ENCODE measurements around the gene SYT1.

Gene SYT1

DNA sequence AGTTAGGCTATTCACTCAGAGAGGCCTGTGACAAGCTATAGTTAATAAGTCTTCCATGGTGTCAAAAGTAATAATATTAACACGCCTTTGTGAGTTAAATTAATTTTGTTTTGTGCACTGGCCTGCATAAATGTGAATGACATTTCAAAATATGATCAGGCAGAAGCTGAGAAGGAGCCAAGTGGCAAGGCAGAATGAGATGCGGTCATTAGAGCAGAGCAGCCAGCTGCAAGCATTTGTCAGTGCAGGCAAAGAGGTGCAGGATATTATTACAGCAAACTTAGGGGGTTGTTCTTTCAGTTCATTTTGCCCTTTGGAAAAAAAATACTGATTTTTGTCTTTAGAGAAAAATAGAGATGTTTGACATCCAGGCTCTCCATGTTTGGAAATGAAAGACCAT lies 461.6 kb downstream of the SYT1 start:
- no peak for DNase-seq (ENCODE audit: extremely low read depth, low read depth)
- TF ChIP-seq, protein P1, sequence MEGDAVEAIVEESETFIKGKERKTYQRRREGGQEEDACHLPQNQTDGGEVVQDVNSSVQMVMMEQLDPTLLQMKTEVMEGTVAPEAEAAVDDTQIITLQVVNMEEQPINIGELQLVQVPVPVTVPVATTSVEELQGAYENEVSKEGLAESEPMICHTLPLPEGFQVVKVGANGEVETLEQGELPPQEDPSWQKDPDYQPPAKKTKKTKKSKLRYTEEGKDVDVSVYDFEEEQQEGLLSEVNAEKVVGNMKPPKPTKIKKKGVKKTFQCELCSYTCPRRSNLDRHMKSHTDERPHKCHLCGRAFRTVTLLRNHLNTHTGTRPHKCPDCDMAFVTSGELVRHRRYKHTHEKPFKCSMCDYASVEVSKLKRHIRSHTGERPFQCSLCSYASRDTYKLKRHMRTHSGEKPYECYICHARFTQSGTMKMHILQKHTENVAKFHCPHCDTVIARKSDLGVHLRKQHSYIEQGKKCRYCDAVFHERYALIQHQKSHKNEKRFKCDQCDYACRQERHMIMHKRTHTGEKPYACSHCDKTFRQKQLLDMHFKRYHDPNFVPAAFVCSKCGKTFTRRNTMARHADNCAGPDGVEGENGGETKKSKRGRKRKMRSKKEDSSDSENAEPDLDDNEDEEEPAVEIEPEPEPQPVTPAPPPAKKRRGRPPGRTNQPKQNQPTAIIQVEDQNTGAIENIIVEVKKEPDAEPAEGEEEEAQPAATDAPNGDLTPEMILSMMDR (IDR thresholded peaks at IDR 0.05; ENCODE audit: low read depth, low read length): no peak

DNA sequence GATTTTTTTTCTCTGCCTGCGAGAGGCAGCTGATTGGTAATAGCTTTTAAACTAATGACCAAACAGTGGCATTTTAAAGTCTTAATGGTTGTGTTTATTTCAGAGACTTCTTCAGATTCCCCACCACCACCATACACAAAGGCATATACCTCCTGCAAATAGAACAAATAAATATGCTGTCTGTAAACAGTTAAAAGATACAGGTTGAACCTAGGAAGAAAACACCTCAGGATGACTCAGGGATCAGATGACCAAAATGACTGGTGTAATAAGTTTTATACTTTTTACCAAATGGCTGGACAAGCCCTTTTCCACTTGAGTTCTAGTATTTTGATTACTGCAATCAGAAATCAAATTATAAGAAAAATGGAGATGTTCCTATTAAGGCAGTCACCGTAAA lies 462.1 kb downstream of the SYT1 start:
- TF ChIP-seq, protein P1 (IDR thresholded peaks at IDR 0.05; ENCODE audit: low read depth, low read length): no peak
- no peak for DNase-seq (ENCODE audit: extremely low read depth, low read depth)

DNA sequence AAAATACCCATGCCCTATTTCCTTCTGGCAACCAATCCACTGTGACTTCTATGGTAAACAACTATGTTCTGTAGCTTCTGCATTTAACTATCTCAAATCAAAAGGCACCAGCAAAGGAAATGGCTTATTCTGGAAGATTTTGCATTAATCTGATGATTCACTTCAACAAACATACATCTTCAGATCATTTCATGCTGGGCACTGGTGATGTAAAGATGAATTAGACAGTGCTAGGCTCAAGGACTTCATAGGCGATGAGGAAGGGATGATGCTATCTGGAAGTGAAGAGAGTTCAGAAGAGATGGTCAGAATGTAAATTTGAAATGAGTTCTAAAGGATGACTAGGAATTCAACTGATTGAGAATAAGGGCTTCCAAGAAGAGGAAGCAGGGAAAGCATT lies 462.9 kb downstream of the SYT1 start:
- DNase-seq (ENCODE audit: extremely low read depth, low read depth): no peak
- TF ChIP-seq, protein P1 (IDR thresholded peaks at IDR 0.05; ENCODE audit: low read depth, low read length): no peak

DNA sequence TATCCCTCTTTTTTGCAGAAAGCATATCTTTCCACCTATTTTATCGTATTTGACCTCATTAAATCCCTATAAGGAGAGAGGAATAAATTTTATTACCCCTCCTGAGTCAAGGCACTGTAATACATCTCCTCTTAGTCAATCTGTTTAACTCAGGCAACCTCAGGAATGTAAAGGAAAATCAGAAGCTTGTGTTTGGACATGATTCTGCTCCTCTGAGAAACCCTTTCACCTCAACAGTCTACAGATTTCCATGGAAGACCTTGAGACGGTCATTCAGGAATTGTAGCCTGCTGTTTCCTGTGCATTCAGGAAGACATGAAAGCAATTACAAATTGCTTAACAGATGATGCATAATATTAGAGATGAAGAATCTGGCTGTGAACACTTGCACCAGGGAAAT lies 465.4 kb downstream of the SYT1 start:
- DNase-seq (ENCODE audit: extremely low read depth, low read depth): no peak
- TF ChIP-seq, protein P1 (IDR thresholded peaks at IDR 0.05; ENCODE audit: low read depth, low read length): no peak

DNA sequence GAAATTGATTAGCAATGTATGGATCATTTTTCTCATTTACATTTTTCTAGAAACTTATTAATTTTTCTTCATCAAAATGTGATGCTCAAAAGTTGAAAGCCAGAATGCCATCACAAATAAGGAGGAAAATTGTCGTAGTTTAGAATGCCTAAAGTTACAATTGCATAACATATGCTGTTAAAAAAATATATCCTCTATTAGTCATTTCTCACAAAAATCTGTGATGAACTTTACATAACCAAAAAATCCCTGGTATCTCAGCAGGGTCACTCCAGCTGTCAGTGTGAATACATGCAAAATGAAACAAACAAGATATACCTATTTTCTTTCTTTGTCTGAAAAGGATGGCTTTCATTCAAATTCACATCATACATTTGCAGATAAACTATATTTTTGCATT lies 467.3 kb downstream of the SYT1 start:
- TF ChIP-seq, protein P1 (IDR thresholded peaks at IDR 0.05; ENCODE audit: low read depth, low read length): no peak
- DNase-seq (ENCODE audit: extremely low read depth, low read depth): no peak

DNA sequence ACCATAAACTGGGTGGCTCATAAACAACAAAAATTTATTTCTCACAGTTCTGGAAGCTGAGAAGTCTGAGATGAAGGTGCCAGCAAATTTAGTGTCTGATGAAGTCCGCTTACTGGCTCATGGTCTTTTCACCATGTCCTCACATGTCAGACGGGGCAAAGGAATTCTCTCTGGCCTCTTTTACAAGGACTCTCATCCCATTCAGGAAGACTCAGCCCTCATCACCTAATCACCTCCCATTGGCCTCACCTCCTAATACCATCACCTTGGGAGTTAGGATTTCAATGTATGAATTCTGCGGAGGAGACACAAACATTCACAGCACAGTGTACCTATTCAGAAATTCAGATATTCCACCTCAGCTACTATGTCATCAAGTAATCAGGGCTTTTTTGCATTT lies 468.6 kb downstream of the SYT1 start:
- TF ChIP-seq, protein P1 (IDR thresholded peaks at IDR 0.05; ENCODE audit: low read depth, low read length): no peak
- no peak for DNase-seq (ENCODE audit: extremely low read depth, low read depth)

DNA sequence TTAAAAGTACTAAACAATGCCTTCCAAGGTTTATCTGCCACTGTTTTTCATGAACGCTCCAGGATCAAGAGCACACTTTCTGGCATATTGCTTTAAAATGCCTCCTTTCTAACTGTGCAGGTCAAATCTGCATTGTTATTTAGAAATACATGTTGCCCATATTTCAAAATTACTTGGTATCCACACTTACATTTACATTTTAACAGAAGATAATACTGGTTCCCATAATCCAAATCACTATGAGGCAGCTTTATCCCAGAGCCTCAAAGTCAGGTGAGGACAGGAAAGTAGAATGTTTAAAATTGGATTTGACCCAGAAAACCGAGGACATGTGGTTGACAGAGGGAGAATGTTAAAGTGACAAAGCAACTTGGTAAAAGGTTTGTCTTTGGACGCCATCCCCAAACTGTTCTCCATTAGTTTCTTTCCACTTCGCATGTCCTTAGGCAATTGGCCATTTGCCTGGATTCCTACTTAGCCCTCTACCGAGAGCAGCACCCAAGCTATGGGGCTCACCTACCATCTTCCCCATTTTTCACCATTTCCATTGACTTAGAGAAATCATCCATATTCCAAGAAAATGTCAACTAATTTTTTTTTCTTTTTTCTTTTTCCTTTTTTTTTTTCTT lies 473.2 kb downstream of the SYT1 start:
- no peak for DNase-seq (ENCODE audit: extremely low read depth, low read depth)
- TF ChIP-seq, protein P1 (IDR thresholded peaks at IDR 0.05; ENCODE audit: low read depth, low read length): no peak

Measured in AG09319 (cell line).